HCT116 (cell line): Measurements from ENCODE around the gene AIF1L. TPM values are rescaled to one million over a fixed set of nuclear protein-coding genes. Genes with fewer than 3 reads are reported as not detected.

Experiments used
- ATAC-seq: fragments of 200-7000 bp; cut with Tn5 transposase; 2 replicates; pipeline ENCODE4 v1.9.1; 2020; ENCODE audit warnings: mild to moderate bottlenecking, moderate library complexity
- BruUV-seq: library from RNA; stranded (reverse); fragments of 400-500 nt; replicated peaks from 2 replicates; lab custom pipeline; 2021; lab: Mats Ljungman, UMichigan
- CTCF ChIA-PET: fragments of 300-600 bp; sonication (Branson Sonifier 250); formaldehyde crosslinking; loops from one replicate; lab custom pipeline; 2021; ENCODE audit warnings: antibody characterized with exemption; lab: Charles Lee
- POLR2A ChIA-PET: fragments of 300-600, 350-600 bp; sonication (Branson Sonifier 250); formaldehyde crosslinking; loops from one replicate; lab custom pipeline; 2021; ENCODE audit warnings: antibody characterized with exemption; lab: Charles Lee
- RAD21 ChIA-PET, 2 experiments: fragments of 300-600 bp; sonication (Branson Sonifier 250); formaldehyde crosslinking; loops; one replicate each; lab custom pipeline; 2023; ENCODE audit warnings: low total read pairs in 2 of 2; ENCODE audit not compliant: uncharacterized antibody in 2 of 2, unreplicated experiment in 2 of 2, low non-redundant PET in 1 of 2; lab: Charles Lee
- DNase-seq: peaks from one replicate; pipeline ENCODE4 v3.0.0-alpha.2; 2010; ENCODE audit warnings: low read depth, low spot score
- H2AFZ ChIP-seq: fragments of 200-600 bp; shearing (Covaris generic), sonication (generic); 2 replicates; pipeline ENCODE4 v1.6.1; 2017; ENCODE audit warnings: low read depth, mixed run types, mixed read lengths, antibody characterized with exemption, low read length; ENCODE audit not compliant: poor library complexity, severe bottlenecking
- H3K27ac ChIP-seq: 2 replicates; pipeline ENCODE4 v1.5.1; 2012; ENCODE audit warnings: low read depth, low read length
- H3K27me3 ChIP-seq: fragments of 200-600 bp; sonication (generic); 2 replicates; pipeline ENCODE4 v1.6.1; 2016; ENCODE audit warnings: mixed run types, low read length, mixed read lengths; ENCODE audit not compliant: insufficient read depth
- H3K36me3 ChIP-seq, 2 experiments: fragments of 200-500 bp in 1 of 2; fragments of 200-600 bp in 1 of 2; sonication (Bioruptor generic) in 1 of 2; sonication (generic) in 1 of 2; 2 replicates each; pipeline versions ENCODE4 v1.5.1 to v1.6.1; 2014 to 2016; ENCODE audit warnings: low read length in 2 of 2, inconsistent platforms in 1 of 2, mixed read lengths in 1 of 2, mixed run types in 1 of 2; ENCODE audit not compliant: insufficient read depth in 2 of 2, control insufficient read depth in 1 of 2
- H3K4me1 ChIP-seq, 2 experiments: fragments of 200-600 bp in 1 of 2; sonication (generic) in 1 of 2; 2 replicates each; pipeline versions ENCODE4 v1.5.1 to v1.6.1; 2012 to 2017; ENCODE audit warnings: low read length in 2 of 2, inconsistent platforms in 1 of 2, mild to moderate bottlenecking in 1 of 2, mixed read lengths in 1 of 2, mixed run types in 1 of 2, moderate library complexity in 1 of 2; ENCODE audit not compliant: insufficient read depth in 2 of 2, control insufficient read depth in 1 of 2
- H3K4me2 ChIP-seq: fragments of 200-600 bp; sonication (generic); 2 replicates; pipeline ENCODE4 v1.6.1; 2017; ENCODE audit warnings: mixed run types, low read length, mixed read lengths
- H3K4me3 ChIP-seq, 2 experiments: fragments of 200-600 bp in 1 of 2; sonication (generic) in 1 of 2; replicated peaks in 1 of 2; 2 replicates each; pipeline ENCODE4 v1.5.1; 2011 to 2016; ENCODE audit warnings: low read length in 2 of 2, control low read depth in 1 of 2, low read depth in 1 of 2, mild to moderate bottlenecking in 1 of 2, mixed read lengths in 1 of 2, mixed run types in 1 of 2
- H3K79me2 ChIP-seq: fragments of 200-600 bp; sonication (generic); 2 replicates; pipeline ENCODE4 v1.6.1; 2017; ENCODE audit warnings: mild to moderate bottlenecking, mixed run types, low read length, moderate library complexity, mixed read lengths; ENCODE audit not compliant: insufficient read depth
- H3K9ac ChIP-seq: fragments of 200-600 bp; sonication (generic); 2 replicates; pipeline ENCODE4 v1.6.1; 2016; ENCODE audit warnings: low read length, mixed read lengths
- H3K9me2 ChIP-seq: fragments of 200-600 bp; sonication (generic), shearing (Covaris generic); 2 replicates; pipeline ENCODE4 v1.6.1; 2017; ENCODE audit warnings: mixed run types, mild to moderate bottlenecking, moderate library complexity; ENCODE audit not compliant: insufficient read depth
- H3K9me3 ChIP-seq, 2 experiments: fragments of 200-500 bp in 1 of 2; fragments of 200-600 bp in 1 of 2; sonication (Bioruptor generic) in 1 of 2; sonication (generic) in 1 of 2; 2 replicates each; pipeline ENCODE4 v1.6.1; 2014 to 2017; ENCODE audit warnings: low read length in 2 of 2, mixed read lengths in 2 of 2, inconsistent platforms in 1 of 2, low read depth in 1 of 2, mild to moderate bottlenecking in 1 of 2, mixed run types in 1 of 2, moderate library complexity in 1 of 2; ENCODE audit not compliant: control insufficient read depth in 1 of 2, insufficient read depth in 1 of 2
- H4K20me1 ChIP-seq: fragments of 200-600 bp; sonication (generic), shearing (Covaris generic); 2 replicates; pipeline ENCODE4 v1.6.1; 2017; ENCODE audit warnings: mixed run types, mild to moderate bottlenecking, moderate library complexity; ENCODE audit not compliant: insufficient read depth
- CBX3 ChIP-seq: IDR thresholded peaks from 2 replicates; pipeline ENCODE4 v1.6.1; 2012; ENCODE audit warnings: low read depth
- CEBPB ChIP-seq: IDR thresholded peaks from 2 replicates; pipeline ENCODE4 v1.6.1; 2012; ENCODE audit warnings: low read depth
- EGR1 ChIP-seq: IDR thresholded peaks from 2 replicates; pipeline ENCODE4 v1.6.1; 2012; ENCODE audit warnings: low read depth
- ELF1 ChIP-seq: IDR thresholded peaks from 2 replicates; pipeline ENCODE4 v1.6.1; 2012; ENCODE audit warnings: low read depth, borderline replicate concordance
- EZH2 ChIP-seq: fragments of 200-600 bp; sonication (generic); IDR thresholded peaks from 2 replicates; pipeline ENCODE4 v1.6.1; 2017; ENCODE audit warnings: antibody characterized with exemption, mixed run types
- EZH2phosphoT487 ChIP-seq: fragments of 200-600 bp; IDR thresholded peaks from 2 replicates; pipeline ENCODE4 v1.6.1; 2018; ENCODE audit warnings: antibody characterized with exemption, borderline replicate concordance
- FOSL1 ChIP-seq: IDR thresholded peaks from 2 replicates; pipeline ENCODE4 v1.6.1; 2012; ENCODE audit warnings: low read depth
- POLR2A ChIP-seq: IDR thresholded peaks from 2 replicates; pipeline ENCODE4 v1.7.0; 2011; ENCODE audit warnings: borderline replicate concordance; ENCODE audit not compliant: insufficient read depth, insufficient read length; ENCODE audit errors: extremely low read depth
- POLR2AphosphoS5 ChIP-seq: IDR thresholded peaks from 2 replicates; pipeline ENCODE4 v1.6.1; 2011; ENCODE audit warnings: mild to moderate bottlenecking, low read depth, low read length, moderate library complexity
- RAD21 ChIP-seq: IDR thresholded peaks from 2 replicates; pipeline ENCODE4 v1.6.1; 2012; ENCODE audit warnings: low read depth, mild to moderate bottlenecking
- SIN3A ChIP-seq: IDR thresholded peaks from 2 replicates; pipeline ENCODE4 v1.6.1; 2012; ENCODE audit warnings: low read depth
- SP1 ChIP-seq: IDR thresholded peaks from 2 replicates; pipeline ENCODE4 v1.6.1; 2012; ENCODE audit warnings: low read depth
- SRF ChIP-seq: IDR thresholded peaks from 2 replicates; pipeline ENCODE4 v1.6.1; 2012; ENCODE audit warnings: low read depth
- TCF7L2 ChIP-seq: IDR thresholded peaks from 2 replicates; pipeline ENCODE4 v1.7.0; 2011; ENCODE audit warnings: borderline replicate concordance, inconsistent platforms; ENCODE audit not compliant: insufficient read depth, insufficient read length; ENCODE audit errors: extremely low read depth
- YY1 ChIP-seq: IDR thresholded peaks from 2 replicates; pipeline ENCODE4 v1.6.1; 2011; ENCODE audit warnings: low read length, low read depth, moderate library complexity, mild to moderate bottlenecking; ENCODE audit not compliant: insufficient replicate concordance; ENCODE audit errors: extremely low read depth
- ZBTB33 ChIP-seq: IDR thresholded peaks from 2 replicates; pipeline ENCODE4 v1.6.1; 2011; ENCODE audit warnings: mild to moderate bottlenecking, low read length, moderate library complexity; ENCODE audit not compliant: insufficient replicate concordance; ENCODE audit errors: extremely low read depth
- ZFX ChIP-seq: fragments of 450-650 bp; IDR thresholded peaks from 2 replicates; pipeline ENCODE4 v1.6.1; 2017
- ZNF274 ChIP-seq: fragments of 200-500 bp; sonication (Bioruptor generic); IDR thresholded peaks from 2 replicates; pipeline ENCODE4 v1.6.1; 2014; ENCODE audit warnings: mild to moderate bottlenecking, low read depth, low read length, inconsistent platforms
- intact Hi-C: fragments of 100-400 bp; cut with micrococcal nuclease; formaldehyde crosslinking; loops from 2 replicates; pipeline ENCODE4 v1.10.0; 2022
- total RNA-seq: library from RNA; stranded (reverse); gene quantifications from one replicate; pipeline ENCODE4 v1.2.1, GENCODE V29; 2021; ENCODE audit not compliant: unreplicated experiment
- TF ChIP-seq, protein P1 (sequence below): IDR thresholded peaks from 2 replicates; pipeline ENCODE4 v1.6.1; 2012
- TF ChIP-seq, protein P2 (sequence below), 3 experiments: fragments of 200-600 bp in 1 of 3; sonication (generic) in 1 of 3; IDR thresholded peaks in 2 of 3; conservative IDR thresholded peaks in 1 of 3; 2 replicates each; pipeline ENCODE4 v1.5.1; 2012 to 2017; ENCODE audit warnings: low read depth in 2 of 3, low read length in 2 of 3, antibody characterized with exemption in 1 of 3, borderline replicate concordance in 1 of 3, control low read depth in 1 of 3, mild to moderate bottlenecking in 1 of 3, mixed read lengths in 1 of 3, mixed run types in 1 of 3, moderate library complexity in 1 of 3; ENCODE audit not compliant: insufficient read depth in 1 of 3

AIF1L gene
- total RNA-seq, 1 experiment from 2014 or later, result 34.0 TPM

DNA sequence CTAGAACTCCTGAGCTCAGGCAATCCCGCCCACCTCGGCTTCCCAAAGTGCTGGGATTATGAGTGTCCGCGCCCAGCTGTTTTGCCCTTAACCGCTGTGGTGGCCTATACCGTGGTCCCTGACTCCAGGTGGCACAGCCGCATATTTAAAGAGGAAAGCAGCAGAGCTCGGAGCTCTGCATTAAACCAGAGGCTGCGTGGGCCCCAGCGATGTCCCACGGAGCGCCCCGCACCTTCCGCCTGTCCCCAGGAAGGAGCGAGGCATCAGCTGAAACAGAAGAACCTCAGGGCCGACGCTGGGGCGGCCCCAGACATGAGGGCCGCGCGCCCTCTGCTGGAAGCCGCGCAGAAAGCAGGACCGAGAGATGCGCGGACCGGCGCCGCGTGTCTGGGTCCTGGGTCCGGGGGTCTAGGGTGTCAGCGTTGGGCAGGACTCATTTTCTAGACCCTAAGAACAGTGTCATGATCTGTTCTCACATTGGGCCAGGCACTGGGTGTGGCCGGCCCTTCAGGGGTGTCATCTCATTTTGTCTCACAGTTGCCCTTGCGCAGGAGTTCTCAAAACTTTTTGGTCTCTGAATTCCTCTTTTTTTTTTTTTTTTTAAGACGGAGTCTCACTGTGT lies 49.6 kb upstream of the AIF1L start:
- H3K4me3 ChIP-seq, result peak overlapping the region; percentile 26 to 45
- peak overlapping the region; percentile 87 for H3K4me2 ChIP-seq
- H3K27me3 ChIP-seq, result no peaks in the 10 kb centered on the region
- 0 out of 2 replicates have a peak overlapping the region, but pooled peaks have one; percentile 27 for H3K27ac ChIP-seq
- H2AFZ ChIP-seq, result peak overlapping the region; percentile 85
- H3K79me2 ChIP-seq, result no peaks in the 10 kb centered on the region
- H3K4me1 ChIP-seq, result peaks cover 12 to 22% of the 10 kb centered on the region in 2 experiments; a peak in 3 of 4 replicates
- H4K20me1 ChIP-seq, result no peaks in the 10 kb centered on the region
- DNase-seq (peak; percentile 37), ATAC-seq (peak; percentile 89)
- ChIA-PET RAD21 (interaction anchor here (0.5 to 1.6 kb wide), 10 partner anchors 38 to 582 kb away, joined by 3 to 14 read pairs (median 4); partner anchors contain the start of gene PLPP7 (in 1 of the 2)), POLR2A (no interaction called here), CTCF (interaction anchor here (0.6 to 3.2 kb wide), 25 partner anchors 9 to 345 kb away, joined by 3 to 37 read pairs (median 5); partner anchors contain the start of gene LAMC3)
- H3K9me3 ChIP-seq, result no peaks in the 10 kb centered on the region
- no TSS peak for BruUV-seq
- H3K9me2 ChIP-seq, result no peaks in the 10 kb centered on the region
- peak overlapping the region; percentile 33; the same call in 1 of the 2 replicates for H3K9ac ChIP-seq
- intact Hi-C loops, result loop anchor here (1.0 to 5.0 kb wide), 3 partner anchors 39 to 339 kb away; partner anchors contain the start of gene LAMC3
- H3K36me3 ChIP-seq, result no peaks in the 10 kb centered on the region
- no peak for TF ChIP-seq POLR2A
- no peak for TF ChIP-seq ZFX
- TF ChIP-seq EZH2, result no peak
- no peak for TF ChIP-seq ELF1
- TF ChIP-seq, protein P1, sequence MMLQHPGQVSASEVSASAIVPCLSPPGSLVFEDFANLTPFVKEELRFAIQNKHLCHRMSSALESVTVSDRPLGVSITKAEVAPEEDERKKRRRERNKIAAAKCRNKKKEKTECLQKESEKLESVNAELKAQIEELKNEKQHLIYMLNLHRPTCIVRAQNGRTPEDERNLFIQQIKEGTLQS, result no peak
- peak; percentile 97 for TF ChIP-seq RAD21
- no peak for TF ChIP-seq EGR1
- TF ChIP-seq POLR2AphosphoS5, result no peak
- peak; percentile 11 for TF ChIP-seq YY1
- TF ChIP-seq TCF7L2, result no peak
- TF ChIP-seq EZH2phosphoT487, result no peak
- no peak for TF ChIP-seq SRF
- TF ChIP-seq CBX3, result no peak
- no peak for TF ChIP-seq ZBTB33
- no peak for TF ChIP-seq CEBPB
- no peak for TF ChIP-seq ZNF274
- no peak for TF ChIP-seq SIN3A
- TF ChIP-seq, protein P2, sequence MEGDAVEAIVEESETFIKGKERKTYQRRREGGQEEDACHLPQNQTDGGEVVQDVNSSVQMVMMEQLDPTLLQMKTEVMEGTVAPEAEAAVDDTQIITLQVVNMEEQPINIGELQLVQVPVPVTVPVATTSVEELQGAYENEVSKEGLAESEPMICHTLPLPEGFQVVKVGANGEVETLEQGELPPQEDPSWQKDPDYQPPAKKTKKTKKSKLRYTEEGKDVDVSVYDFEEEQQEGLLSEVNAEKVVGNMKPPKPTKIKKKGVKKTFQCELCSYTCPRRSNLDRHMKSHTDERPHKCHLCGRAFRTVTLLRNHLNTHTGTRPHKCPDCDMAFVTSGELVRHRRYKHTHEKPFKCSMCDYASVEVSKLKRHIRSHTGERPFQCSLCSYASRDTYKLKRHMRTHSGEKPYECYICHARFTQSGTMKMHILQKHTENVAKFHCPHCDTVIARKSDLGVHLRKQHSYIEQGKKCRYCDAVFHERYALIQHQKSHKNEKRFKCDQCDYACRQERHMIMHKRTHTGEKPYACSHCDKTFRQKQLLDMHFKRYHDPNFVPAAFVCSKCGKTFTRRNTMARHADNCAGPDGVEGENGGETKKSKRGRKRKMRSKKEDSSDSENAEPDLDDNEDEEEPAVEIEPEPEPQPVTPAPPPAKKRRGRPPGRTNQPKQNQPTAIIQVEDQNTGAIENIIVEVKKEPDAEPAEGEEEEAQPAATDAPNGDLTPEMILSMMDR (IDR thresholded peaks at IDR 0.05 in 2 of 3, conservative IDR thresholded peaks at IDR 0.05 in 1 of 3; ENCODE audit: borderline replicate concordance in 1 of 3, insufficient read depth in 1 of 3, low read depth in 2 of 3, low read length in 2 of 3), result peak; percentile 91 to 93 (median 92)
- no peak for TF ChIP-seq FOSL1
- TF ChIP-seq SP1, result no peak
